NCI-H187 treated with DMSO at 0.1 percent for 48 hours (cell line): ENCODE data around the gene DPY19L2.
"Not testable (repeated sequence)": the region's sequence is repeated elsewhere in the genome, so short reads cannot be mapped to it uniquely, and the experiment has no call there.

Experiments
- DNase-seq: peaks from one replicate; lab custom pipeline; 2025; lab: John Stamatoyannopoulos, UW

DPY19L2 gene

DNA sequence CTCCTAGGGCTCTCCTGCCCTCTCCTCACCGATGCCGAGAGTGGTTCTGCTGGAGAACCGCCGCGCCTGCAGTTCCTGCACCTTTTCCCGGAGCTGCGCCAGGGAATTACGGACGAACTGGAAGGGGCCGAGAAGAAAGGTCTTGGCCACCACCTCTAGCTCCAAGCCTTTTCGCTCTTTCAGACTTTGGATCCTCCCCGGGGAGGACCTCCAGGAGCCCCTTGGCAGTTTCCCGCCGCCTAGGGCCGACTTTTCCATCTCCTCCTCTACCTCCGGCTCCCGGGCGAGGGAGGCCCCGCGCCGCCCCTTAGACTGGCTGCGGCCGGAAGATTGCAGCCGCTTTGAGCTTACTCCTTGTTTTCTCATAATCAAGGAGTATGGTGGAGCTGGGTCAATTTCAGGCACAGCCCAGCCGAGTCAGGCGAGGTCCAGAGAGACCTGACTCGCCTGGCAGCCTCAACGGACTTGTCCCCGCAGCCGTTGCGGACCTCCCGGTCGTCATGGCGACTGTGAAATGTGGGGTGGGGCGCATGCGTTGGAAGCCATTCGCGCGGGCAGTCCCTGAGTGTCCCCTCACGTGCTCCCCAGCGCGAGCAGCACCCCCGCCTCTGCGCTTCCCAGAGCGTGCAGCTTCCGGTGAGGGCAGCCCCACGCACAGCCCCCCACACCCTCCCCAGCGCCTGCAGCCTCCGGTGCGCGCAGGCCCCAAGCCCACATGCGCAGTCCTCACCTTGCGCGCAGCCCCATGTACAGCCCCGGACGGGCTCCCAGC lies at the start of gene DPY19L2:
Gene DPY19L2, minus strand, starts transcription at position 466 of the 772 bp plus-strand sequence. Its CDS starts 100 bp downstream, at position 366.
- peak; percentile 45 for DNase-seq

DNA sequence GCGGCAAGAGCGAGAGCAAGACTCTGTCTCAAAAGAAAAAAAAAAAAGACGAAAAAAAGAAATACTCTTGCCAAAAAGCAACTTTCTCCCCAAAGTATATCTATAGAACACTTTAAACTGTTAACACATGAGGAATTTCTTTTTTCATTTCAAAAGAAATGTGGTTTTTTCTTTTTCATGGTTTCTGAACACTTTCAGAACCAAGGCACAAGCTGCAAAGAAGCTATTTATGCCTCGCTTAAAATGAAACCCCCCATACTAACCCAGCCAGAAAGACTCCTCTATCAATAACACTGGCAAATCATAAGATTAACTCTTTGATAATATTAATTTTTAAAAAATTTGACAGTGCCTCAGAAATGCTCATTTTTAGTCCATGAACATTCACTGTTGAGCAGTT lies 48.6 kb upstream of the DPY19L2 start:
- DNase-seq = not testable (repeated sequence)

DNA sequence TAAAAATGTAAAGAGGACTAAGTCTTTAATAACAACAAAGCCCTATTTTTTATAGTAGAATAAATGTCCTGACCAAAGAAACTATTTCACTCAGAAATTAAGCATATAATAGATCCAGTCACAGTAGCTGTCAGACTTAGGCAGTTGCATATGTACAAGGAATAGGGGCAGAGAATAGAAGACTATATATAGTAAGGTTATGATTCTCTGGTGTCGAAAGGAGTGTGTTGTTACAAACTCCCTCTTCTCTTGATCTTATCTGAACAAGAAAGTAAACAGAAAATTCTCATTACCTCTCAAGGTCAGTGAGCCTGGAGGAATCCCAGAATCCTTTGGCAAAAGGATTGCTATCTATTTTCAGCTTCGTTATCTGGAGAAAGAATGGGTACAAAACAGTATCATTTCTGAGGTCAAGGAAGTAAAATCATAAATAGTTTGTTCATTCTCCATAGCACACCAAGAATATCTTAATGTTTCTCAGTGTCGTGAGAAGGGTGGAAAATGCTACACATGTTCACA lies 46.9 kb upstream of the DPY19L2 start:
- DNase-seq = not testable (repeated sequence)

DNA sequence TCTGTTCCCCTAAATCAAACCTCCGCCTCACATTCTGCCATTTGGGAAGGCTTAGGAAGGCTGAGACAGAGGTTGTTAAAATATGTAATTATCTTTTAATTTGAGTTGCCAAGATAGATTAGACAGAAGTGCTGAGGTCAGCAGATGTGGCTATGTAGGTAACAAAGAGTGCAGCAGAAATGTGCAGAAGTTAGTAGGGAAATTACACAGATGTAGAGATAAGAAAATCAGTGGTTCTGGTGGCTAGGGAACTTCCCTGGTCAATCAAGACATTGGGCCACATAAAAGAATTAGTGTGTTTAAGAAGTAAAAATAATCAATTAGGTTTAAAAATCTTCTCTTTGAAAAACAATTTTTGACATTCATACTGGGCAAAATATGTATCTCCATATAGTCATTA lies 46.1 kb upstream of the DPY19L2 start:
- not testable (repeated sequence) for DNase-seq

DNA sequence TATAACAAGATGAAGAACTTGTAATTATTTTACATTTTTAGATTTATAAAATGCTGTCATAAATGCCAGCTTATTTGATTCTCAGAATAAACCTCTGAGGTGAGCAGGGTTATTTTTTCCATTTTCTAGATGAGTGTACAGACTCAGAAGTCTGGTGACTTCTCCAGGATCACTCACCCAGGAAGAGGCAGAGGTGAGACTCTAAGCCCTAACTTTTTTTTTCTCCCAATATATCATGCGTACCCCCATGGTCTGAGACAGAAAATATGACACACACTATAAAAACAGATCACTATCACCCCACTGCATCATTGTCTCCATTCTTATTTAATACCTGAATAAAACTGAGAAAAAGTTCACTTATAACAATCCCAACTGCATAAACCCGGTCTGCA lies 45.4 kb upstream of the DPY19L2 start:
- DNase-seq = not testable (repeated sequence)

DNA sequence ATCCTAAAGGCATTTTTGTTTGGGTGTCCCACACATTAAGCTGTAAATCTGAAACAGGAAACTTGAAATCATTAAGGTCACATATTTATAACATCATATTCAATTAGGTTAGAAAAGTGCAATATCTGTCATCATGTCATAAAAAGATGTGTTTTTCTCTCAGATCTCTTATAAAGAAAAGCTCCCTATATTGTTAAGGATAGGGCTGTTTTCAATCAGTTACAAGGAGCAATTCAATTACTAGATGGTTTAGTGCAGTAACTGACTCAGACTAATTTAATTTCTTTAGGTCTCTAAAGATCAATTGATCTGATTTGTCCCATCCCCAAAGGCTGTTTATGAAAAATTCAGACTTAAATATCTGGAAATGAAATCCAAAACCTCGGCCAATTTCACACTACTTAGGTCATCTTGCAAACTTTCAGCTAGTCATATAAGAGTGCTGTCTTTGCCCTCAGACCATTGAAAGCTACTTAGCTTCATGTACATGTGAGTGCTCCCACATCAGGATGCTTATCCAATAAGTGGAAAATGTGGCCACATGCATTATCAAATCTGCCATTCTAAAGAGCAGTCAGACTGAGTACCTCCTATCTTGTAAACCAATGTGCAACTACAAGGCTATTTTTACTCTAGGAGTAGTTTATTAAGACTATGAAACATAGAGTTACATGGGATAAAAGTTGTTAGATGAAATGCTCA lies 44.8 kb upstream of the DPY19L2 start:
- DNase-seq = not testable (repeated sequence)

DNA sequence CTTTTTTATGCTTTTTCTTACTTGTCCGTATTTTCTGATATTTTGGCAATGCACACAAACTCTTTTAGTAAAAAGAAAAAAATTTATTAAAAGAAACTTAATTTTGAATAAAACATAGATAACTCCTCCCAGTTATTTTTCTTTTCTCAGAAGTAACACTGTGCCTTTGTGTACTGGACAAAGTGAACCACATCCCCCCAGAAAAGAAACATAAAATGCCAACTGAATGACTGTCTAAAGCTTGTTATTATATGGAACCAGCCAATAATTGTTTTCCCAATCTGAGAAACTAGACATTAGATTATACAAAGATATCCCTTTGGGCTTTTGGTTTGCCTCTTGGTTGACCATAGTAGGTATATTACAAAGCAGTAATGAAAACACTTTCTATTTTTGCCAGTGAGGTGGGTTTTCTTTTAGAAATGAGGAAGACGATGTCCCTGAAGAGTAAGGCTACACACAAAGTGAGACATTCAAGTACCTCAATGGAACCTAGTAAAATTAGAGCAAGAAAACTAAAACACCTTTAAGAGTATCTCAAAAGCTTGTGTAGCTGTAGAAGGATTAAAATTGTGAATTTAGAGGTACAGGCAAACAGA lies 44.2 kb upstream of the DPY19L2 start:
- DNase-seq = not testable (repeated sequence)

DNA sequence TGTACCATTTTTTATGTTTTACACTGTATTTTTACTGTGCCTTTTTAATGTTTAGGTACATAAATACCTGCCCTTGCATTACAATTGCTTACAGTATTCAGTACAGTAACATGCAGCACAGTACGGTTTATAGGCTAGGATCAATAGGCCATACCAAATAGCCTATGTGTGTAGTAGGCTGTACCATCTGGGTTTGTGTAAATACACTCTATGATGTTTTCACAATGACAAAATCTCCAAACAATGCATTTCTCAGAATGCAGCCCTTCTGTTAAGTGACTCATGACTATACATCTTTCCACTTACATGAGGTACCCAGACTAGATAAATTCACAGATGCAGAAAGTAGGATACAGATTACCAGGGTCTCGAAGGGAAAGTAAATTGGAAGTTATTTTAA lies 43.0 kb upstream of the DPY19L2 start:
- DNase-seq = not testable (repeated sequence)

DNA sequence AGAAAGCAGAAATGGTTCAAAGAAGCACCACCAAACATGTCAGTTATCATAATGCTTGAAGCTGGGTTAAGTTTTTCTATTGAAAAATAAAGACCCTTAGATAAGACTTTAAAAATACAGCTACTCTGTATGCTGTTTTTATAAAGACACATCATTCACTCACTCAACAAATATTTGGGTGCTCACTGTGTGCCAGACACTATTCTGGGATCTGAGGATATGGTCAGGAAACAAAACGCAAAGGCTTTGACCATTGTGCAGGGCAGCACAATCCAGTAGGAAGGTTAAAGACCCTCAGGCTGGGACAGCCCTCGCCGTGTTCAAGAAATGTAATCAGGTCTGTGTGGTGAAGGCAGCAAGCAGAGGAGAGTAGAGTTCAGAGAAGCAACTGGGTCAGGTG lies 38.0 kb upstream of the DPY19L2 start:
- no peak for DNase-seq

DNA sequence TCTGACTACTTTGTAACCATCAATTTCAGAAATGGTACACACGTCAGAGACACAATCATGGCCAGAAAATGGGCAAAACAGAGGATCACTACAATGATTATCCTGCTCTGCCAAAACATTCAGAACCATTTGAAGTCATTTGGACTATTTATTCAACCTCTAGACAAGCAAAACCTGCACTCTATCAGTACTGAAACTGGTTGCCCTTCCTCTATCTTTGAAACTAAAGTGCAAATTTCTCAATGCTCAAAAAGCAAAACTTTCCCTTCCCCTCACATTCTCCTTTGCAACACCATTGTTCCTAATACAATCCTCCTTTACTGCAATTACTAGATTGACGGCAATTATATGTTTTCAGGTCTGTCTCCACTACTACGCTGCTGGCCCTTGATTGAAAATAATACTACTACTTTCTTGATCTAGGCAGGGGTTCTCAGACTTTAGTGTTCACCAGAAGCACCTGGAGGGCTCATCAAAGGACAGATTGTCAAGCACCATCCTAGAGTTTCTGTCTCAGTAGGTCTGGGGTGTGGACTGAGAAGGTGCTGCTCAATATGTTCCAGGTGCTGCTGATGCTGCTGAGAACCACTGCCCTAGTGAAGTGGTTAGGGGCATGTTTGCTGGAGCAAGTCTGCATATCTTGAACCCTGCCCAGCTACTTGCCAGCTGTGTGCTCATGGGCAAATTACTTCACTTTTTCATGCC lies 31.5 kb upstream of the DPY19L2 start:
- DNase-seq = not testable (repeated sequence)

DNA sequence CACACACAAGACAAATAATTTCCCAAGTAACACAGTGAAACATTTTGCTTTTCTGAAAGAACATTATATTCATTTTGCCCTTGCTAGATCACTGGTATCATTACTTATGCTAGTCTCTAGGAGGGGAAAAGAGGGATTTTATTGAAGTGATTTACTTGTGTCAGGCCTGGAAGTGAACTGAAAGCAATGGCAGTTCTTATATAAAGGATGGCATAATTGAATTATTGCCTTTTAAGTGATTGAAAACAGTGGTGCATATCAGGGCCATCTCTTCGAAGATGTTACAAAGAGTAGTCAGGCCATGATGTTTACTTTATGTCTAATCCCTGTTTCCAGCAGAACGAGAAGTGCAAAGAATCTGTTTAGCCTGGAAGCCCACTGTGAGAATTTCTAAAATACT lies 30.7 kb upstream of the DPY19L2 start:
- DNase-seq = not testable (repeated sequence)

DNA sequence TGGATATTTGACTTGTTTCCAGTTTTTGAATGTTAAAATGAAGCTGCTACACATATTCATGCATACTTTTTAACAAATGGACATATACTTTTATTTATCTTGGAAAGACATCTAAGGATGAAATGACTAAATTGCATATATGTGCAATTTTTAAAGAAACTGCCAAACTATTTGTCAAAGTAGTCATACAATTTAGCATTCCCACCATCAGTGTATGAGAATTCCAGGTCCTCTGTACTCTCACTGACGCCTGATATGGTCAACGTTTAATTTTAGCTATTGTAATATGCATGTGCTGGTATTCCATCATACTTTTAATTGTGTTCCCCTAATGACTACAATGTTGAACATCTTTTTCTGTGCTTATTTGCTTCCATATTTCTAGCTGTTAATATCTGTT lies 22.5 kb upstream of the DPY19L2 start:
- not testable (repeated sequence) for DNase-seq

DNA sequence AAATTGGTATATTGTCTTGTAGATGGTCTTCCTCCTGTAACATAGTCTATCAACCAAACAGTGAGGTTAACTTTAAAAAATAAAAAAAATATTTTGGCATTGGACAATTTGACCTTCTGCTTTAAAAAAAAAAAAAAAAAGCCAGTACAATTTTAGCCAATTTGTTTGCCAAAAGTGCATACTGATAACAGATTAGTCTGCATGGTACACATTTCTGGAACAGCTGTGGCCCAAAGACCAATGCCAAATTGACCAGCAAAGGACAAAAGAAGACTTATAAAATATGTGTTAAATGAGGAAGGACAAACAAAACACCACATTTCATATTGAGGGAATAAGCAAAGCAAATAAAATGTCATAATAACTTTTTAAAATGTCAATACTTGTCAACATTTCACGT lies 20.8 kb upstream of the DPY19L2 start:
- DNase-seq = not testable (repeated sequence)

DNA sequence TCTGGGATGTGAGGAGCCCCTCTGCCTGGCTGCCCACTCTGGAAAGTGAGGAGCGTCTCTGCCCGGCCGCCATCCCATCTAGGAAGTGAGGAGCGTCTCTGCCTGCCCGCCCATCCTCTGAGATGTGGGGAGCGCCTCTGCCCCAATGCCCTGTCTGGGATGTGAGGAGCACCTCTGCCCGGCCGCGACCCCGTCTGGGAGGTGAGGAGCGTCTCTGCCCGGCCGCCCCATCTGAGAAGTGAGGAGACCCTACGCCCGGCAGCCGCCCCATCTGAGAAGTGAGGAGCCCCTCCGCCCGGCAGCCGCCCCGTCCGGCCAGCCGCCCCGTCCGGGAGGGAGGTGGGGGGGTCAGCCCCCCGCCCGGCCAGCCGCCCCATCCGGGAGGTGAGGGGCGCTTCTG lies 18.3 kb upstream of the DPY19L2 start:
- not testable (repeated sequence) for DNase-seq

DNA sequence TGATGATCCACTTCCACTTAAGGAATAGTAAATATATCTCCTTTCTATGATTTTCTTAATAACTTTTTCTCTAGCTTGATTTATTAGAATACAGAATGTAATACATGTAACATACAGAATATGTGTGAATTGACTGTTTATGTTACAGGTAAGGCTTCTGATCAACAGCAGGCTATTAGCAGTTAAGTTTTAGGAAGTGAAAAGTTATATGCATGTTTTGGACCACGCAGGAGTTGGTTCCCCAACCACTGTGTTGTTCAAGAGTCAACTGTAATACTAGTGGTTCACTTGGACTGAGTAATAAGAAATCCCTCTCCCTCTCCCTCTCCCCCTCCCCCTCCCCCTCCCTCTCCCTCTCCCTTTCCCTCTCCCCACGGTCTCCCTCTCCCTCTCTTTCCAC lies 17.5 kb upstream of the DPY19L2 start:
- DNase-seq = not testable (repeated sequence)

DNA sequence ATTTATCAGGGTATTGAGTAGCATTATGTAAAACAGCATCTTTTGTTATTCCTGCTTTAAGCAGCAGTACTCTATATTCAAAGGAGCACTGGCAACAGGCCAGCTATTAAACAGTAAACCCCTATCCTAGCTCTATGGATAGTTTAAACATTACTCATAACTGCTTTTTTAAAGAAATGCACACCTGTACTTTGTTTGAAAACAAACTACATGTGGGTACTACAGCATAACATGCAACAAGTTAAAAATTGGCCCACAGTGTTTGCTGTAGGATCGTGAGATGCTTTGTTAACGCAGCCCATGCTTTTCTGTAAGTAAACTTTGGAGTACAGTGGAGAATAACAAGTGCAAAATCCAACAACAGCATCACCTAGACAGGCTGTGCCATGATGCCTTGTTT lies 14.3 kb upstream of the DPY19L2 start:
- DNase-seq = not testable (repeated sequence)

DNA sequence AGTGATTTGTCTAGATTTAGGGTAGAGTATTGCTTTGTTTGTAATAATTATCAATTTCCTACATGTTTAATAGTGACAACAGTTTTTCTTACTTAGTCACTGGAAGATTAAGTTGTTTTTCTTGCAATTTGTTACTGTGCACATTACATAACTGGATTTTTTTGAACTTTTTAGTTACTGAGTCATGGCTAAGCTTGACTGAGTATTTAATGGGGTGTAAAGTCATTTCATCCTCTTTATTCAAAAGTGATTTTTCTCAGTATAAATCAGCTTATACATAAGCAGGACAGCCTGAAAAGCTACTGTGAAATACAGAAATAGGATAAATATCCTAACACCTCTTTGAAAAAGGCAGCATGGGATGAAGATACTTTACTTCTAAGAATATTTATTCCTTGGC lies 12.5 kb upstream of the DPY19L2 start:
- not testable (repeated sequence) for DNase-seq

DNA sequence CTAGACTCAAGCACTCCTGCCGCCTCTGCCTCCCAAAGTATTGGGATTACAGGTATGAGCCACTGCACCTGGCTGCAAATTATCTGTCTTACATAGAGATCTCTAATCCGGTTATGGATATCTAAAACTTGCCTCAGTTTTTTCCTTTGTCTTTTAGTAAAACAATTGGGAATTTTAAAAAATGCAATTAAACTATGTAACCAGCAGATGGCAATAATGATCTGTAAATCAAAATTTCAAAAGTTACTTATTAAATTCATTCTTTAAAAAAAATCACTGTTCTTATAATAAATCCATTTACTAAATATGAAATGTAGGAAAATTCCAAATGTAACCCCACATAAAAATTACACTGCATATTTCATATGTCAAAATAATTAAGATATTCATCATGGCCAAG lies 4.3 kb upstream of the DPY19L2 start:
- DNase-seq = not testable (repeated sequence)

DNA sequence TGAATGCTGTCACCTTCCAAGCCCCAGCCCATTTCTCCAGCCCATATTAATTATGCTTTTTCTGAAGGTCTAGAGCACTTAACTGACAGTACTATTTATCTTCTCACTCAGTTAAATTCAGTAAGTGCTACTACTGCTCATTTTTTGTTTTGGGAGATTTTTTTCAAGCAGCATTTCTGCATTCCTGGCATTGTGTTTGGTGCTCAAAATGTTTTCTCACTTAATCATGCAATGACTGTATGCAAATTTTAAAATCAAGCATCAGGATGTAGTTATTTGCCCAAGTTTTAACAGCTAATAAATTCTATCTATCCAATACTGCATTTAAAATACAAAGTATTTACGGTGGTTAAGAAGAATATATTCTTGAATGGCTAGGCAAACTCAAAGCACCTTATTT lies 1.6 kb upstream of the DPY19L2 start:
- DNase-seq = not testable (repeated sequence)

DNA sequence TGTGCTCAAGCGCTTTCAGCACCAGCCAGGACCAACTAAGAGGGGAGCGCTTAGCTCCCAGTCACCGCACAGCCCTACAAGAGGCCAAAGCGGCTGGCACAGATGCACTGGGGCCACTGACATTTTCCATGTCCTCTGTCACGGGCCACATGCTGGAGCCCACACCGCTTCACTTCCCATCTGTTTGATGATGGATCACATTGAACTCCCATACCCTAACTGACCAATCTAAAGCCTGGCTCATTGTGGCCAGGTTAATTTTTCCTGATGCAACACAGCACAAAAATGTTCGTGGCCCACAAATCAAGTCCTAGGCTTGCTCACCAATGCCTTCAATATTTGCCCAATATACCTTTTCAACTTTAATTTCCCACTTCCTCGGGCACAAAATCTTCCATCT lies 1.1 kb upstream of the DPY19L2 start:
- DNase-seq = not testable (repeated sequence)

DNA sequence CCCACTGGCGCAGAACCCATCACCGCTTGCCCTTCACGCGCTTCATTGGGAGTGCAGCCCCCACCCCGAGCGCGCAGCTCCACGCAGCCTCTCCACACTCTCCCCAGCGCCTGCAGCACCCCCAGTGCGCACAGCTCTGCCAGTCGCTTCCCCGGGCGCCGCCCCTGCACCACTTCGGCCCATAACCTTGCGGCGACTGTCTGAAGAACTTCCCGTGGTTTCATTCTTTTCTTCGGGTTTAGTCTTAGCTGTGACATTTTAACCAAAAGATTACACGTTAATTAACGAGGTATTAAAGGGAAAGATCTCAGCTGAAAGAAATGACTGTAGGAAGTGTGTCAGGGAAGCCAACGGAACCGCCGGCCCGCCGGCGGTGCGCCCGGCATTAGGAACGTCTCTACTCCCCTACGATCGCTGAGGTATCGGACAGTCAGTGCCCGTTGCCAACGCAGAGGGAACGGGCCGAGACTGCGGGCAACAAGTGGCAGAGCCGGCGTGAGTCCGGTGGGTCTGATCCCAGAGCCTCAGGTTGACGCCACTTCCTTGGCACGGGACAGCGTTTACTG lies 590 bp upstream of the DPY19L2 start:
- not testable (repeated sequence) for DNase-seq

DNA sequence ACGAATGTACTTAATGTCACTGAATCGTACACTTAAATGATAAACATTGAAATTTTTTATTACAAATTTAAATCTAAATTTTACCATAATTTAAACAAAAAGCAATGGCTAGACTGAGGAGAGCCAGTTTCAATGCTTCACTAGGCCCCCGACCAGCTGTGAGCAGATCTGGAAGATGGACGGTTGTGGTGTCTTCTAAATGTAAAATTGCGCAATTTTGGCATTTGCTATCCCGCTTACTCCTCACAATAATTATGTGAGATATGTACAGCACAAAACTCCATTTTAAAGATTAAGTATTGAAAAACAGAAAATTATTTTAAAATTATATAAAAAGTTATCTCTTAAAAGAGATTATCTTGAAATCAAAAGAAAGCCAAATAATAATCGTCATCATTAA lies 5.3 kb downstream of the DPY19L2 start:
- not testable (repeated sequence) for DNase-seq
